Vagina (tissue), 2 donors: ENCODE data around the gene C11orf24.

Experiments used
- CTCF ChIP-seq, 3 experiments: fragments of 450-650 bp in 2 of 3; fragments of 200-600 bp in 1 of 3; sonication (generic) in 1 of 3; IDR thresholded peaks; one replicate each; pipeline ENCODE4 v1.5.1; 2017 to 2019; ENCODE audit warnings: antibody characterized with exemption in 3 of 3, mild to moderate bottlenecking in 2 of 3, moderate library complexity in 2 of 3
- POLR2A ChIP-seq, 2 donors: fragments of 450-650 bp; IDR thresholded peaks; one replicate each; pipeline ENCODE4 v1.6.1; 2017; ENCODE audit warnings: antibody characterized with exemption in 2 of 2, mild to moderate bottlenecking in 2 of 2, moderate library complexity in 2 of 2
- POLR2AphosphoS5 ChIP-seq, 2 donors: sonication (generic); formaldehyde crosslinking; IDR thresholded peaks; one replicate each; pipeline ENCODE4 v1.9.0; 2017; ENCODE audit warnings: antibody characterized with exemption in 2 of 2, mild to moderate bottlenecking in 2 of 2, low read depth in 1 of 2; ENCODE audit not compliant: insufficient read depth in 1 of 2

- no peak for TF ChIP-seq POLR2A (IDR thresholded peaks at IDR 0.05)
- TF ChIP-seq POLR2AphosphoS5 (IDR thresholded peaks at IDR 0.05; ENCODE audit: insufficient read depth in 1 of 2, low read depth in 1 of 2), result no peak
- no peak for TF ChIP-seq CTCF (IDR thresholded peaks at IDR 0.05)
These were observed 28.5 kb upstream of the C11orf24 start for GRCh38 chr11:68300076-68300830.
